ENCODE results near the gene ALDH3B1.
A peak's percentile ranks its signal among the peaks of the same experiment; 100 is the strongest.

The ALDH3B1 gene

DNA sequence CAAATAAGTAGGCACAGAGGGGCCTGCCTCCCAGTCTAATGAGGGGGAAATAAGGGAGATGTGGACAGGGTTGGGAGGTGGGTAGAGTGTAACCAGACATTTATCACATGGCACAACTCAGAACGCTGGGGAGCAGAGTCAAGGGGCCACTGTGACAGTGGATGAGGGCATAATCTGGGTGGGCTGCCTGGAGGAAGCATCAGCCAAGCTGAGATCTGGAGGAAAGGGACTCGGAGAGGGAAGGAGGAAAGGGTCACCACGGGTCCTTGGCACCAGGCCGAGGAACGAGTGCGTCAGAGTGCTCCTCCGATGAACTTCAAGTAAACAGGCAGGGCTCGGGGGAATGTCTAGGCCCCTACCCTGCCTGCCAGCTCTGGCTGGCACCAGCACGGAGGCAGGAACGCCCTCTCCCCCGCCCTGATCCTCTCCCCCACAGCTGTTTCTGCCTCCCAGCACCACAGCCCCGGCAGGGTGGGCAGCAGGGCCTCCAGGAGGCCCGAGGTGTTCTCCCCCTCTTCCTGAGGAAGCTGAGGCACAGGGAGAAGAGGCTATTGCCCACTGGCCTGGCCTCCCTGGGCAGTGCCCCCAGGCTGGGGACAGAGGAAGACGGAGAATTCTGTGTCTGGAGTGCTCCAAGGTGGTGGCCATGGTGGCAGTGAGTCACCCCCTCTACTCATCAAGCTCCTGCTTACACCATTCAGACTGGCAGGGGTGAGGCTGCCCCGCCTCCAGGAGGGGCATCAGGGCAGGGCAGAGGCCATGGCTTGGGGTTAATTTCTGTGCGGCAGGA lies 4.2 kb downstream of the ALDH3B1 start:
- no peak for DNase-seq

DNA sequence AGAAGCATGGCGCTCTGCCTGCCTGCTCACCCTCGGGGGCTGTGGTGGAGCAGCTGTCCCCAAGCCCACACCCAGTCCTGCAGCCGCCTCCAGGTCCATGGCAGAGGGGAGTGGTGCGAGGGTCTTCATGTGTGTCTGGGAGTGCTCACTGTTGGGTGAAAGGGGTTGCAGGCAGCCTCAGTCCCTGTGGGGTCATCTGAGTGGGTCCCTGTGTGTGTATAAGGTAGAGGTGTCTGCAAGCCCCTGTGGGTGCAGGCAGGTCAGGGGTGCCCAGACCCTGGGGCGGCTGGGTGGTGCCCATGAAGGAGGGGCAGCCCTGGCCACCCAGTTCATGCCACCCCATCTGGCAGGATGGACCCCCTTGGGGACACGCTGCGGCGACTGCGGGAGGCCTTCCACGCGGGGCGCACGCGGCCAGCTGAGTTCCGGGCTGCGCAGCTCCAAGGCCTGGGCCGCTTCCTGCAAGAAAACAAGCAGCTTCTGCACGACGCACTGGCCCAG lies 4.9 kb downstream of the ALDH3B1 start:
- DNase-seq, result no peak

GRCh38 chr11:68015467-68015866 lies 5.3 kb downstream of the ALDH3B1 start:
- no peak for DNase-seq

DNA sequence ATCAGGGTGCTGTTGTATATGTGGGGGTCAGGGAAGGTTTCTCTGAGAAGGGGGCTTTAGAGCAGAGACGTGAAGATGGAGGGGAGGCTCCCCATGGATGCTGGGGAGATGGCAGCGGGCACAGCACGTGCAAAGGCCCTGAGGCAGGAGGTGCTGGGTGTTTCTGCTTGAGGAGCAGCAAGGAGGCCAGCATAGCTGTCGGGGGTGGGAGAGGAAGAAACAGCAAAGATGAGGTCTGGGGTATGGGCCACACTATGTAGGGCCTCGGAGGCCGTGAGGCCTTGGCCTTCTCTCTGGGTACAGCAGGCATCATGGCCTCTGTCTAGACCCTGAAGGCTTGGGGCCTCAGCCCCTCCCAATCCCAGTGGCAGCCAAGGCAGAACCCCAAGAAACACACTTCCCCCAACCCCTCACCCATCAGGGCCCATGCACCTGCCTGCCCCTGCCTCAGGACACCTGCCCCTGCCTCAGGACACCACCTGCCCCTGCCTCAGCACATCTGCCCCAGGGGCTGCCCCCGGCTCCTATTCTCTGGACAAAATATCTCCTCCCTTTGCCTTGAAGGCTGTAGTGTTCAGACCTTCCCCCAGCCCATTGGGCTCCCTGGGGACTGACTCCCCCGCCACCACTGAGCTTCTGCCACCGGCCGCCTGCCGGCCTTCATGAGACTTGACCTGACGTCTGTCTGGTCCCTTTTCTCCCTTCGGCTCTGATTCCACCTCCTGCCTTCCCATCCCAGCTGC lies 6.2 kb downstream of the ALDH3B1 start:
- no peak for DNase-seq

DNA sequence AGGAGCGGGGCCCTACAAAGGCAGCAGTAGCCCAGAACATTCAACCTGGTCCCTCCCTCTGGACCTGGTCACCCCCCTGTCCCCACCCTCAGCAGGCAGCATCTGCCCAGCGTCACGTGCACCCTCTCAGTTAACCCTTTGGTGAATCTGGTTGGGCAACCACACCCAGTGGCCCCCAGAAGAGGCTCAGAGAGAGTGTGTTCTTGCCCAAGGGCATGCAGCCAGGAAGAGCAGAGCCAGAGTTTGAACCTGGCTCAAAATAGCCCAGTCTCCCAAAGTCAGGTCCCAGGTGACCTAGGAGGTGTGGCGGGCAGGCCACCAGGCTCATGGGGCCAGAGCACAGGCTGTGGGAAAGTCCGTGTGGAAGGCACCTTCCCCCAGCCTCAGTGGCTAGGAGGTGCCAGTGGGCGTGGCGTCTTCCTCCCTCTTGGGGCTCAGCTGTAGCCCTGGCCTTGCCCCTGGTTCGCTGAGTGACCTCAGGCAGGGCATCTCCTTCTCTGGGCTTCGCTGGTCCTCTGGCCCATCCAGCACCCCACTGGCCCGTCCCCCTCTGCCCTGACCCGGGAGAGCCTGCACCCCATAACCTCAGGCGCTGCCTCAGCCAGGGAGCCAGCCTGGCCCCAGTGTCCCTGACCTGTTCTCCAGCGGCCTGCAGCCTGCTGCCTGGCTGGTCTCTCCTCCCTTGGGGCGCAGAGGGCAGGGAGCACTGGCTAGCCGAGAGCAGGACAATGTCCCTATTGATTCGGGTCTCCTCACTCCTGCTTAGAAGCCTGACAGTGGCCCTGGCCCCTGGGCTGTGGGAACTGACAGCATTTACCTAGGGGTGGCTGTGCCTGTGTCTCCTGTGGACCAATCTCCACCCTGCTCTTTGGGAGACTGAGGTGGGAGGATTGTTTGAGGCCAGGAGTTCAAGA lies 7.0 kb downstream of the ALDH3B1 start:
- DNase-seq, result no peak

DNA sequence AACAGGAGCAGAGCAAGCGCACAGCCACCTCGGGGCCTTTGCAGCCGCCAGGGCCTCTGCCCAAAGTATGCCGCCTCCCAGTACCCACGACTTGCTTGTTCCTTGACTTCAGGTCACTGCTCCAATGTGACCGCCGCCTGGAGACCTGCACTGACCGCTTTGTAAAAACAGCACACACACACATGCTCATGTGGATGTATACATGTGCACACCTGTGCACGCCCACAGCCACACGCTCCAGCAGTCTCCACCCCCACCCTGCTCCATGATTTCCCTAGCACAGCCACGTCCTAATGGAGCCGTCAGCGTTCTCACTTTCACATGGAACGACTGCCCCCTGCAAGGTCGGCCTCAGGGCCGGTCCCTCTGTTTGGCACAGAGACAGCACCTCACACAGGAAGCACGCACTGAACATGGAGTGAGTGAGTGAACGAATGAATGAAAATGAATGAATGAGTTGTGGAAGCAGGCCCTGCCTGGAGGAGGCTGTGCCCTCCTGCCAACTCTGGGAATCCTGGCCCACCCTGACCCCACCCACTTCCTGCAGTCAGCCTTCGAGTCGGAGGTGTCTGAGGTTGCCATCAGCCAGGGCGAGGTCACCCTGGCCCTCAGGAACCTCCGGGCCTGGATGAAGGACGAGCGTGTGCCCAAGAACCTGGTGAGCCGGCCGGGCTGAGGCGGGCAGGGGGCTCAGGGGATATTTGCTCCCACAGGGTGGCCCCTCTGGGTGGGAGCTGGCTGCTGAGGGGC lies 8.0 kb downstream of the ALDH3B1 start:
- DNase-seq, result no peak

GRCh38 chr11:68018730-68019190 lies 8.6 kb downstream of the ALDH3B1 start:
- no peak for DNase-seq

DNA sequence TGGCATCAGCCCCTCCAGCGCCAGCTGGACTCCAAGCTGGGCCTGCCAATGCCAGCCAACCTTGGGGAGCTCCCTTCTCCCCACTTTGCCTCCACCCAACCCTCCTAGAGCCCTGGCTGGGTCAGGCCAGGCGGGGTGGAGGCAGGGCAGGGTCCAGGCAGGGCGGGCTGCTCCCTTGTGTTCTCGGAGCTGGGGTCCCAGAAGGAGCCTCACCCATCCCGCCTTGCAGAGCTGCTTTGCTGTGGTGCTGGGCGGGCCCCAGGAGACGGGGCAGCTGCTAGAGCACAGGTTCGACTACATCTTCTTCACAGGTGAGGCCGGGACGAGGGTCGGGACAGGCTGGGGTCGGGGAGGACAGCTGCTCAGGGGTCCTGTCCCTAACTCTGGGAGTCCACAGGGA lies 9.4 kb downstream of the ALDH3B1 start:
- no peak for DNase-seq

GRCh38 chr11:68020575-68020974 lies 10.4 kb downstream of the ALDH3B1 start:
- no peak for DNase-seq

DNA sequence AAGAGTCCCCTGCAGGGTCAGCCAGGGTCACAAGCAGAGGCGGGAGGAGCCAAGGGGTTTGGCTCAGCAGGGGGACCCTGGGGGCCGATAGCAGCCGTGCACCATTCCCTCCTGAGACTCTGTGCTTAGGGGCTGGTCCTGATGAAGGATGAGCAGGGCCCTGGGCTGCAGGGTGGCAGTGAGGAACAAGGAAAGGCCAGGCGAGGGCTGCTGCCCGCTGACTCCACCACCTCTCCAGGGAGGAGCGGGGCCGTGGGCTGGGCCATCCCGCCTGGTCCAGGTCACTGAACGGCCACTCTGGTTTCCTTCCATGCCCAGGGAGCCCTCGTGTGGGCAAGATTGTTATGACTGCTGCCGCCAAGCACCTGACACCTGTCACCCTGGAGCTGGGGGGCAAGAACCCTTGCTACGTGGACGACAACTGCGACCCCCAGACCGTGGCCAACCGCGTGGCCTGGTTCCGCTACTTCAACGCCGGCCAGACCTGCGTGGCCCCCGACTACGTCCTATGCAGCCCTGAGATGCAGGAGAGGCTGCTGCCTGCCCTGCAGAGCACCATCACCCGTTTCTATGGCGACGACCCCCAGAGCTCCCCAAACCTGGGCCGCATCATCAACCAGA lies 11.2 kb downstream of the ALDH3B1 start:
- no peak for DNase-seq

- DNase-seq, result no peak
These were observed 12.4 kb downstream of the ALDH3B1 start for GRCh38 chr11:68022531-68022930.

DNA sequence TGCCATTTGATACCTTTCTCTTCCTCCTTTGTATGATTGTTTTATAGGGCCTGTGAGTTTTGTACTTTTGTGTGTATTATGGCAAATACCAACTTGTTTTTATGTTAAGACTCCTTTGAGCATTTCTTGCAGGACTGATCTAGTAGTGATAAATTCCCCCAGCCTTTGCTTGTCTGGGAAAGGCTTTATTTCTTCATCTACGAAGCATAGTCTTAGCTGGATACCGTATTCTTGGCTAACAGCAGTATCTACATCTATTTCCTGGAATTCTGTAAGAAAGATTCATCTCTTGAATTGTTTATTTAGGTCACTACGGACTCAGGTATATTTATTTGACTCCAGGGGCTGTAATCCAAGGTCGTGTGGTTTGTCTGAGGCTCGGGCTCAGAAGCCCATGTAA lies 14.4 kb downstream of the ALDH3B1 start:
- no peak for DNase-seq

DNA sequence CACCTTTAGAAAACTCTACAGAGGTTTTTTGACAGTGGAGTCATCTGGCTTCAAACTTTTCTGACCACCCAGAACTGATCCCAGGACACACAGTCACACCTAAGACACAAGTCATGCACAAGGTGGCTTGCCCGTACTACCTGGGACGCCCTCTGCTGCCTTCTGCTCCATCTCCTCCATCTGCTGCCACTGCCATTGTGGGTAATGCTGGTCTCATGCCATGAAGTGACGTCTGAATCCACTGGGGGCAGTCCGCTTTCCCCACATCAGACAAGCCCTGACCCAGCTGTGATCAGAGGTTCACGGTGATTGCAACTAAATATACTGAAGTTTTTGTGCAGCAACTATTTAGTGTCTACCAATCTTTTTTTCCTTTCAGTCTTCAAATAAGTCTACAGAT lies 14.9 kb downstream of the ALDH3B1 start:
- DNase-seq, result no peak

GRCh38 chr11:68026391-68027105 lies 16.4 kb downstream of the ALDH3B1 start:
- DNase-seq, result no peak

DNA sequence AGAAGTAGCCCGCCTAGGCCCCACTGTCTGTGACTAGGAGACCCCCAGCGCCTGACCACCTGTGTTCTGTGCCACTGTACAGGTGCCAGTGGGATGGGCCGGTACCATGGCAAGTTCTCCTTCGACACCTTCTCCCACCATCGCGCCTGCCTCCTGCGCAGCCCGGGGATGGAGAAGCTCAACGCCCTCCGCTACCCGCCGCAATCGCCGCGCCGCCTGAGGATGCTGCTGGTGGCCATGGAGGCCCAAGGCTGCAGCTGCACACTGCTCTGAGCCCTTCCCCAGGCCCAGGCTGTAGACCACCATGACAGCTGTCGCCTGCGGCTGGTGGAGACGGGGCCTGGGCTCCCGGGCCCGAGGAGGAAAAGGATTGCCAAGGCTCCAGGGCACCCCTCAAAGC lies 17.5 kb downstream of the ALDH3B1 start:
- DNase-seq, result no peak

- no peak for DNase-seq
These were observed 18.8 kb downstream of the ALDH3B1 start for GRCh38 chr11:68028802-68029545.

- DNase-seq, result peak; percentile 96
These were observed 20.4 kb downstream of the ALDH3B1 start, which contains the start of gene NDUFS8 for GRCh38 chr11:68030318-68031143. NDUFS8 (plus strand) TSS chr11:68030681; CDS start chr11:68032152, 1,471 bp downstream.

DNA sequence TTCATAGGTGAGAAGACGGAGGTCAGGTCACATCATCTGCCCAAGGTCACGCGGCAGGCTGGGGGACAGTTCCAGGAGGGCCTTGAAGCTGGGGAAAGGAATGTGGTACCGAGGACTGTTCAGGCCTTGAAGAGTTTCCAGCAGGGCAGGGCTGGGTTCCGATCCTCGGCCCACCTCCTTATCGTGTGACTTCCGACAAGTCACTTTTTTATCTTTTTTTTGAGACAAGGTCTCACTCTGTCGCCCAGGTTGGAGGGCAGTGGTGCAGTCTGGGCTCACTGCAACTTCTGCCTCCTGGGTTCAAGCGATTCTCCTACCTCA lies 21.0 kb downstream of the ALDH3B1 start:
- DNase-seq, result no peak

GRCh38 chr11:68032003-68032402 lies 21.9 kb downstream of the ALDH3B1 start:
- no peak for DNase-seq
